Measurements from ENCODE around the gene MSI2. TPM values are rescaled to one million over a fixed set of nuclear protein-coding genes. Genes with fewer than 3 reads are reported as not detected.

Gene MSI2
- total and polyA plus RNA-seq, 4 donors, result 9.4 to 64.0 (median 30.4) TPM

DNA sequence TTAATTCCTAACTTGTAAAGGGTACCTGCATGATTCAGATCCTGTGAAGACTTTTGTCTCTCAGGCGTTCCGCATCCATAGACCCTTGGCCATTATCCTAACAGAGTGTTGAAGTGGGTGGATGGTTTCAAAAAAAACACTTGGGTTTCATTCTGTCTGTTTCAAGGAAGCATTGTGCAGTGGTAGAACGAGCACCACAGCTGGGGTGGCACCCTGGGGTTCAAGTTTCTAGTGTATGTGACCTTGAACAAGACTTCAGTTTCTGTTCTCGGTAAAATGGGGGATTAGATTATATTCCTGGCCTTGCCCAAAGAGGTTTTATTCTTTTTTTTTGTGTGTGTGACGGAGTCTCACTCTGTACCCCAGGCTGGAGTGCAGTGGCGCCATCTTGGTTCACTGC is 74.3 kb downstream of the MSI2 start:
- peak overlapping the region in 1 of 2 donors; percentile 81 for H3K27ac ChIP-seq (ENCODE audit: low read depth in 1 of 2, low read length in 1 of 2)
- WGBS, 2 donors, result 95 to 96% methylated on average over 6 of the region's 6 CpGs
- no peak overlapping the region for H3K9ac ChIP-seq (ENCODE audit: insufficient read depth in 1 of 2, low read length in 2 of 2)
- no peak overlapping the region for H3K4me3 ChIP-seq
- no peaks in the 10 kb centered on the region for H3K27me3 ChIP-seq (ENCODE audit: control insufficient read depth in 3 of 3, insufficient read depth in 3 of 3, low read length in 2 of 3)
- TF ChIP-seq, protein P1, sequence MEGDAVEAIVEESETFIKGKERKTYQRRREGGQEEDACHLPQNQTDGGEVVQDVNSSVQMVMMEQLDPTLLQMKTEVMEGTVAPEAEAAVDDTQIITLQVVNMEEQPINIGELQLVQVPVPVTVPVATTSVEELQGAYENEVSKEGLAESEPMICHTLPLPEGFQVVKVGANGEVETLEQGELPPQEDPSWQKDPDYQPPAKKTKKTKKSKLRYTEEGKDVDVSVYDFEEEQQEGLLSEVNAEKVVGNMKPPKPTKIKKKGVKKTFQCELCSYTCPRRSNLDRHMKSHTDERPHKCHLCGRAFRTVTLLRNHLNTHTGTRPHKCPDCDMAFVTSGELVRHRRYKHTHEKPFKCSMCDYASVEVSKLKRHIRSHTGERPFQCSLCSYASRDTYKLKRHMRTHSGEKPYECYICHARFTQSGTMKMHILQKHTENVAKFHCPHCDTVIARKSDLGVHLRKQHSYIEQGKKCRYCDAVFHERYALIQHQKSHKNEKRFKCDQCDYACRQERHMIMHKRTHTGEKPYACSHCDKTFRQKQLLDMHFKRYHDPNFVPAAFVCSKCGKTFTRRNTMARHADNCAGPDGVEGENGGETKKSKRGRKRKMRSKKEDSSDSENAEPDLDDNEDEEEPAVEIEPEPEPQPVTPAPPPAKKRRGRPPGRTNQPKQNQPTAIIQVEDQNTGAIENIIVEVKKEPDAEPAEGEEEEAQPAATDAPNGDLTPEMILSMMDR (IDR thresholded peaks at IDR 0.05; ENCODE audit: control extremely low read depth, extremely low read depth), result no peak
- H3K4me1 ChIP-seq (ENCODE audit: control insufficient read depth in 5 of 5, insufficient read depth in 5 of 5, low read length in 5 of 5), result peaks cover 0 to 19% (median 0%) of the 10 kb centered on the region in 5 donors
- H3K36me3 ChIP-seq (ENCODE audit: control insufficient read depth in 4 of 4, insufficient read depth in 4 of 4, low read length in 4 of 4), result no peaks in the 10 kb centered on the region
- no peak for ATAC-seq (ENCODE audit: insufficient read depth, low FRiP score)
- no peak for DNase-seq
- H3K9me3 ChIP-seq (ENCODE audit: control insufficient read depth in 4 of 4, insufficient read depth in 3 of 4, low read length in 3 of 4), result no peaks in the 10 kb centered on the region

DNA sequence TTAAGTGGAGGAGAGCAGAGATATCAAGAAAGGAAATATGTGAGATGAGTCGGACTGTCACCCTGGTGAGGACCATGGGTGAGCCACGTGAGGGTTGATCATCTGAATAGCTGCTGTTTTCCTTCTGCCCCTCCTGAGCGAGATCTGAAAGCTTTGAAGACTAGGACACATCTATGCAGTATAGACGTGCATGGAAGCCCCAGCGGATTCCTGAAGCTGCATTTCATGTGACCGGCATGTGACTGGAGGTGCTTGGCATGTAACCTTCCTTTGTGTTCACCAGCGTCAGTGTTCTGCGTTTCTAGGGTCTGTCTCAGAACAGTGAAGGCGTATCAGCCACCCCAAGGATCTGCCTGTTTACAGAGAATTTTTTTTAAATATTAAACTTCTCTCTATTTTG is 75.1 kb downstream of the MSI2 start:
- TF ChIP-seq, protein P1 (IDR thresholded peaks at IDR 0.05; ENCODE audit: control extremely low read depth, extremely low read depth), result no peak
- H3K9ac ChIP-seq (ENCODE audit: insufficient read depth in 1 of 2, low read length in 2 of 2), result no peak overlapping the region
- H3K27ac ChIP-seq (ENCODE audit: low read depth in 1 of 2, low read length in 1 of 2), result peak overlapping the region in 1 of 2 donors; percentile 41
- ATAC-seq (ENCODE audit: insufficient read depth, low FRiP score), result no peak
- WGBS, 2 donors, result 89 to 95% methylated on average over 9 of the region's 9 CpGs
- no peaks in the 10 kb centered on the region for H3K9me3 ChIP-seq (ENCODE audit: control insufficient read depth in 4 of 4, insufficient read depth in 3 of 4, low read length in 3 of 4)
- peaks cover 0 to 16% (median 0%) of the 10 kb centered on the region in 5 donors for H3K4me1 ChIP-seq (ENCODE audit: control insufficient read depth in 5 of 5, insufficient read depth in 5 of 5, low read length in 5 of 5)
- no peaks in the 10 kb centered on the region for H3K27me3 ChIP-seq (ENCODE audit: control insufficient read depth in 3 of 3, insufficient read depth in 3 of 3, low read length in 2 of 3)
- no peak overlapping the region for H3K4me3 ChIP-seq
- DNase-seq, result no peak
- H3K36me3 ChIP-seq (ENCODE audit: control insufficient read depth in 4 of 4, insufficient read depth in 4 of 4, low read length in 4 of 4), result no peaks in the 10 kb centered on the region

DNA sequence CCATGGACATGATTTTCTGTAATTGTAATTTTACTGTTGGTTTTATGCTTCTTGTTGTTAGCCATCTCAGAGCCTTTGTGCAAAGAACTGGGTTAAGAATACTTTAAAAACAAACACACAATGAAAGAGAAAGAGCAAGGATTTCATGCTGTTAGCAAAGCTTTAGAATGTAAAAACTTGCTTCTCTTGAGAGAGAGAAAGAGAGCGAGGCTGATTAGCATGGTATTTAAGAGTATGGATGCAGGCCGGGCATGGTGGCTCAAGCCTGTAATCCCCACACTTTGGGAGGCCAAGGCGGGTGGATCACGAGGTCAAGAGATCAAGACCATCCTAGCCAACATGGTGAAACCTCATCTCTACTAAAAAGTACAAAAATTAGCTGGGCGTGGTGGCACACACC is 76.2 kb downstream of the MSI2 start:
- no peak overlapping the region for H3K4me3 ChIP-seq
- no peak overlapping the region for H3K9ac ChIP-seq (ENCODE audit: insufficient read depth in 1 of 2, low read length in 2 of 2)
- WGBS, 2 donors, result 96 to 98% methylated on average over 5 of the region's 5 CpGs
- H3K27me3 ChIP-seq (ENCODE audit: control insufficient read depth in 3 of 3, insufficient read depth in 3 of 3, low read length in 2 of 3), result no peaks in the 10 kb centered on the region
- H3K4me1 ChIP-seq (ENCODE audit: control insufficient read depth in 5 of 5, insufficient read depth in 5 of 5, low read length in 5 of 5), result peaks cover 0 to 10% (median 1%) of the 10 kb centered on the region in 5 donors
- H3K27ac ChIP-seq (ENCODE audit: low read depth in 1 of 2, low read length in 1 of 2), result no peak overlapping the region
- TF ChIP-seq, protein P1 (IDR thresholded peaks at IDR 0.05; ENCODE audit: control extremely low read depth, extremely low read depth), result no peak
- no peaks in the 10 kb centered on the region for H3K9me3 ChIP-seq (ENCODE audit: control insufficient read depth in 4 of 4, insufficient read depth in 3 of 4, low read length in 3 of 4)
- no peaks in the 10 kb centered on the region for H3K36me3 ChIP-seq (ENCODE audit: control insufficient read depth in 4 of 4, insufficient read depth in 4 of 4, low read length in 4 of 4)
- no peak for ATAC-seq (ENCODE audit: insufficient read depth, low FRiP score)
- DNase-seq, result no peak

DNA sequence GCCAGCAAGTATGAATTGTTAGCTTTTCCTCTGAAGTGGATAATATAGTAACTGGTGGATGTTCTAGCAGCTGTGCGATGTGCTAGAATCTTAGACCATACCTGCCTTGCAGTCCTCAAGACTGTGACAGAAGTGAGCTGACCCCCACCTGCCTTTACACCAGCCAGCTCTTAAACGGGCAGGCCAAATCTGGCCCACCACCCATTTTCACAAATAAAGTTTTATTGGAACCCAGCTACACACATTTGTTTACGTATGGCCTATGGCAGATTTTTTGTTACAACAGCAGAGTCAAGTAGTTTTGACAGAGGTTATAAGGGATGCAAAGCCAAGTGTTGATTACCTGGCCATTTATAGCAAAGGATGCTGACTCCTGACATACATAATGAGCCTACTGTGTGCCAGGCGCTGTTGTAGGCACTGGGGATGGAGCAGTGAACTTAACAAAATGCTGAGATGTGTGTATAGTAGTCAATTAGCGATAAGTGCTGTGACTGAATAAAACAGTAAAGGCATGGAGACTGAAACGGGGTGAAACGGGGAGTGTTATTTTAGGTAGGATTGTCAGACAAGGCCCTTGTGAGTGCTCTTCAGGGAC is 79.0 kb downstream of the MSI2 start:
- TF ChIP-seq, protein P1 (IDR thresholded peaks at IDR 0.05; ENCODE audit: control extremely low read depth, extremely low read depth), result no peak
- Histone ChIP-seq H3K4me3 (no peak overlapping the region), H3K9ac (ENCODE audit: insufficient read depth in 1 of 2, low read length in 2 of 2) (no peak overlapping the region), H3K36me3 (ENCODE audit: control insufficient read depth in 4 of 4, insufficient read depth in 4 of 4, low read length in 4 of 4) (no peaks in the 10 kb centered on the region), H3K27ac (ENCODE audit: low read depth in 1 of 2, low read length in 1 of 2) (no peak overlapping the region), H3K4me1 (ENCODE audit: control insufficient read depth in 5 of 5, insufficient read depth in 5 of 5, low read length in 5 of 5) (peaks cover 0 to 5% (median 0%) of the 10 kb centered on the region in 5 donors), H3K9me3 (ENCODE audit: control insufficient read depth in 4 of 4, insufficient read depth in 3 of 4, low read length in 3 of 4) (no peaks in the 10 kb centered on the region), H3K27me3 (ENCODE audit: control insufficient read depth in 3 of 3, insufficient read depth in 3 of 3, low read length in 2 of 3) (no peaks in the 10 kb centered on the region)
- DNase-seq, result no peak
- 86 to 90% methylated on average over 7 of the region's 7 CpGs for WGBS, 2 donors
- ATAC-seq (ENCODE audit: insufficient read depth, low FRiP score), result no peak
